Measurements from ENCODE around the gene SBF2. TPM values are rescaled to one million over a fixed set of nuclear protein-coding genes. Genes with fewer than 3 reads are reported as not detected.

Gene SBF2
- total and polyA plus RNA-seq, 9 of the 15 experiments (the other 6 are each of a cell fraction or from before 2014, with no cell fraction given) = 0.80 to 9.5 (median 5.0) TPM

DNA sequence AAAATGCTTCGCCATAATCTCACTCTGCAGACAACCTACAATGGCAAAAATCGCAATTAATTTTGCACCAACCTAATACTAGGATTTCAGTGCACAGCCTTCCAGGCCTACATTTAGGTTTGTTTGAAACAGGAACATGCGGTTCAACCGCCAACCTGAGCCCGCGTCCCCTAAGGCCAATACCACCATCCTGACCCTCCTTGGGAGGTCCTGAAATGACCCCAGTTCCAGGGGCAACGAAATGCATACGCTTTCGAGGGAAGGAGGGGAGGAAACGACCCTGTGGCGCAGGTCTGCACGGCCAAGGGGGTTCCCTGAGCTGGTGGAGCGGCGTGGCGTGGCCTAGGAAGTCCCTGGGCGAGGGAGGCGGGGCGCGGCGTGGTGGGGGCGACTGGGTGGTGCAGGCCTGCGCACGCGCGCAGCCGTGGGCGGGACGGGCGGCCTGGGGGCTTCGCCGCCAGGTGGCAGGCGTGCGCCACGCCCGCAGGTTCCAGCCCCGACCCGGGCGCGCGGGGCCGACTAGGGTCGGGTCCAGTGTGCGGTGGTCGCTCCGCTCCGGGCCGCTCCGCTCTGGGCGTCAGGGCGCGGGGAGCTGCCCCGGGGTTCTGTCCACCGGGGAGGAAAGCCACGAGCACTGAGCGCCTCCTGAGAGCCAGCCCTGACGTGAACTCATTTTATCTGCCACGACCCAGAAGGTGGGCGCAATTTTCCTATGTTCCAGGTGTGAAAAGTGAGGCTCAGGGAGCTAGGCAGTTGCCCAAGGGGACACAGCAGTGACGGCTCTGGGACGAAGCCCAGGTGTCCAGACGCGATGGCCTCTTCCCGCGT, 536.0 kb downstream of the SBF2 start (continued):
- TF ChIP-seq, protein P1, sequence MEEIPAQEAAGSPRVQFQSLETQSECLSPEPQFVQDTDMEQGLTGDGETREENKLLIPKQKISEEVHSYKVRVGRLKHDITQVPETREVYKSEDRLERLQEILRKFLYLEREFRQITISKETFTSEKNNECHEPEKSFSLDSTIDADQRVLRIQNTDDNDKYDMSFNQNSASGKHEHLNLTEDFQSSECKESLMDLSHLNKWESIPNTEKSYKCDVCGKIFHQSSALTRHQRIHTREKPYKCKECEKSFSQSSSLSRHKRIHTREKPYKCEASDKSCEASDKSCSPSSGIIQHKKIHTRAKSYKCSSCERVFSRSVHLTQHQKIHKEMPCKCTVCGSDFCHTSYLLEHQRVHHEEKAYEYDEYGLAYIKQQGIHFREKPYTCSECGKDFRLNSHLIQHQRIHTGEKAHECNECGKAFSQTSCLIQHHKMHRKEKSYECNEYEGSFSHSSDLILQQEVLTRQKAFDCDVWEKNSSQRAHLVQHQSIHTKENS (CRISPR knock-in tag; IDR thresholded peaks at IDR 0.05) = no peak
- TF ChIP-seq, protein P2, sequence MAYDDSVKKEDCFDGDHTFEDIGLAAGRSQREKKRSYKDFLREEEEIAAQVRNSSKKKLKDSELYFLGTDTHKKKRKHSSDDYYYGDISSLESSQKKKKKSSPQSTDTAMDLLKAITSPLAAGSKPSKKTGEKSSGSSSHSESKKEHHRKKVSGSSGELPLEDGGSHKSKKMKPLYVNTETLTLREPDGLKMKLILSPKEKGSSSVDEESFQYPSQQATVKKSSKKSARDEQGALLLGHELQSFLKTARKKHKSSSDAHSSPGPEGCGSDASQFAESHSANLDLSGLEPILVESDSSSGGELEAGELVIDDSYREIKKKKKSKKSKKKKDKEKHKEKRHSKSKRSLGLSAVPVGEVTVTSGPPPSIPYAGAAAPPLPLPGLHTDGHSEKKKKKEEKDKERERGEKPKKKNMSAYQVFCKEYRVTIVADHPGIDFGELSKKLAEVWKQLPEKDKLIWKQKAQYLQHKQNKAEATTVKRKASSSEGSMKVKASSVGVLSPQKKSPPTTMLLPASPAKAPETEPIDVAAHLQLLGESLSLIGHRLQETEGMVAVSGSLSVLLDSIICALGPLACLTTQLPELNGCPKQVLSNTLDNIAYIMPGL (CRISPR knock-in tag; IDR thresholded peaks at IDR 0.05) = no peak
- no peak; a peak in 1 of 4 replicates for TF ChIP-seq FOXA3 (CRISPR knock-in tag; conservative IDR thresholded peaks at IDR 0.05 in 1 of 2, IDR thresholded peaks at IDR 0.05 in 1 of 2)
- no peak; the same call in 1 of the 2 replicates for TF ChIP-seq ZKSCAN1 (IDR thresholded peaks at IDR 0.05; ENCODE audit: low read depth, low read length)
- TF ChIP-seq ZNF311 (CRISPR knock-in tag; IDR thresholded peaks at IDR 0.05) = no peak
- TF ChIP-seq, protein P3, sequence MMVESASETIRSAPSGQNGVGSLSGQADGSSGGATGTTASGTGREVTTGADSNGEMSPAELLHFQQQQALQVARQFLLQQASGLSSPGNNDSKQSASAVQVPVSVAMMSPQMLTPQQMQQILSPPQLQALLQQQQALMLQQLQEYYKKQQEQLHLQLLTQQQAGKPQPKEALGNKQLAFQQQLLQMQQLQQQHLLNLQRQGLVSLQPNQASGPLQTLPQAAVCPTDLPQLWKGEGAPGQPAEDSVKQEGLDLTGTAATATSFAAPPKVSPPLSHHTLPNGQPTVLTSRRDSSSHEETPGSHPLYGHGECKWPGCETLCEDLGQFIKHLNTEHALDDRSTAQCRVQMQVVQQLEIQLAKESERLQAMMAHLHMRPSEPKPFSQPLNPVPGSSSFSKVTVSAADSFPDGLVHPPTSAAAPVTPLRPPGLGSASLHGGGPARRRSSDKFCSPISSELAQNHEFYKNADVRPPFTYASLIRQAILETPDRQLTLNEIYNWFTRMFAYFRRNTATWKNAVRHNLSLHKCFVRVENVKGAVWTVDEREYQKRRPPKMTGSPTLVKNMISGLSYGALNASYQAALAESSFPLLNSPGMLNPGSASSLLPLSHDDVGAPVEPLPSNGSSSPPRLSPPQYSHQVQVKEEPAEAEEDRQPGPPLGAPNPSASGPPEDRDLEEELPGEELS (CRISPR knock-in tag; IDR thresholded peaks at IDR 0.05; ENCODE audit: borderline replicate concordance) = 0 out of 2 replicates have a peak, but pooled peaks have one; percentile 18
- TF ChIP-seq ZBTB40 (IDR thresholded peaks at IDR 0.05) = no peak
- TF ChIP-seq ZBTB40 (CRISPR knock-in tag; IDR thresholded peaks at IDR 0.05) = no peak
- no peak for TF ChIP-seq KDM1A (IDR thresholded peaks at IDR 0.05)
- TF ChIP-seq SMC3 (conservative IDR thresholded peaks at IDR 0.05; ENCODE audit: insufficient read depth, low read depth, low read length) = peak; percentile 78
- no peak for TF ChIP-seq ZNF551 (CRISPR knock-in tag; IDR thresholded peaks at IDR 0.05)
